OCI-LY1 (cell line): ENCODE results near the gene HGD.
"Not testable (repeated sequence)": the region's sequence is repeated elsewhere in the genome, so short reads cannot be mapped to it uniquely, and the experiment has no call there.

Source experiments
- EZH2 ChIP-seq: fragments of 200-600 bp; sonication (generic), shearing (Covaris generic); IDR thresholded peaks from 2 replicates; pipeline ENCODE4 v1.8.0; 2017; ENCODE audit warnings: borderline replicate concordance, mixed run types, mild to moderate bottlenecking, antibody characterized with exemption, low read length, moderate library complexity, mixed read lengths
- TF ChIP-seq, protein P1 (sequence below): fragments of 200-600 bp; sonication (generic), shearing (Covaris generic); IDR thresholded peaks from 2 replicates; pipeline ENCODE4 v1.5.1; 2017; ENCODE audit warnings: mild to moderate bottlenecking, antibody characterized with exemption, low read length, moderate library complexity, mixed read lengths

DNA sequence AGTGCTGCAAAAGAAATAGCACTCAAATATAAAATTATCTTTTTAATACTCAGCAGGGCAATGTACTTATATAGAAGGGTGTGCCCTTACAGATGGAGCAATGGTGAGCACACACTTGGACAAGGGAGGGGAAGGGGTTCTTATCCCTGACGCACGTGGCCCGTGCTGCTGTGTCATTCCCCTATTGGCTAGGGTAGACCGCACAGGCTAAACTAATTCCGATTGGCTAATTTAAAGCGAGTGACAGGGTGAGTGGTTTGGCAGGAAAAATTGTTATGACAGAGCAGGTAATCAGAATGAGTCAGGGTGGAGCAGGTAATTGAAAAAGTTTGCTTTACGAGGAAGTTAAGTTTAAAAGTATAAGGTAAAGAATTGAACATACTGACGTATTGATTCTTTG lies 65.3 kb downstream of the HGD start:
- TF ChIP-seq, protein P1, sequence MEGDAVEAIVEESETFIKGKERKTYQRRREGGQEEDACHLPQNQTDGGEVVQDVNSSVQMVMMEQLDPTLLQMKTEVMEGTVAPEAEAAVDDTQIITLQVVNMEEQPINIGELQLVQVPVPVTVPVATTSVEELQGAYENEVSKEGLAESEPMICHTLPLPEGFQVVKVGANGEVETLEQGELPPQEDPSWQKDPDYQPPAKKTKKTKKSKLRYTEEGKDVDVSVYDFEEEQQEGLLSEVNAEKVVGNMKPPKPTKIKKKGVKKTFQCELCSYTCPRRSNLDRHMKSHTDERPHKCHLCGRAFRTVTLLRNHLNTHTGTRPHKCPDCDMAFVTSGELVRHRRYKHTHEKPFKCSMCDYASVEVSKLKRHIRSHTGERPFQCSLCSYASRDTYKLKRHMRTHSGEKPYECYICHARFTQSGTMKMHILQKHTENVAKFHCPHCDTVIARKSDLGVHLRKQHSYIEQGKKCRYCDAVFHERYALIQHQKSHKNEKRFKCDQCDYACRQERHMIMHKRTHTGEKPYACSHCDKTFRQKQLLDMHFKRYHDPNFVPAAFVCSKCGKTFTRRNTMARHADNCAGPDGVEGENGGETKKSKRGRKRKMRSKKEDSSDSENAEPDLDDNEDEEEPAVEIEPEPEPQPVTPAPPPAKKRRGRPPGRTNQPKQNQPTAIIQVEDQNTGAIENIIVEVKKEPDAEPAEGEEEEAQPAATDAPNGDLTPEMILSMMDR, result not testable (repeated sequence)
- TF ChIP-seq EZH2, result not testable (repeated sequence)
